ENCODE results near the gene FNDC7.

DNA sequence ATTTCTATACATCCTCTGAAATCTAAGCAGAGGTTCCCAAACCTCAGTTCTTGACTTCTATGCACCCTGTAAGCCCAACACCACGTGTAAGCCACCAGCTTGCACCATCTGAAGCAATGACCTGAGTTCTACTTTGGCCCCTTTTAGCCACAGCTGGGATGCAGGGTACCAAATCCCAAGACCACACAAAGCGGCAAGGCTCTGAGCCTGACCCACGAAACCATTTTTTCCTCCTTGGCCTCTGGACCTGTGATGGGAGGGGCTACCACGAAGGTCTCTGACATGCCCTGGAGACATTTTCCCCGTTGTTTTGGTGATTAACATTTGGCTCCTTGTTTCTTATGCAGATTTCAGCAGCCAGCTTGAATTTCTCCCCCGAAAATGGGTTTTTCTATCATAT lies 72.6 kb downstream of the FNDC7 start:
- TF ChIP-seq, protein P1, sequence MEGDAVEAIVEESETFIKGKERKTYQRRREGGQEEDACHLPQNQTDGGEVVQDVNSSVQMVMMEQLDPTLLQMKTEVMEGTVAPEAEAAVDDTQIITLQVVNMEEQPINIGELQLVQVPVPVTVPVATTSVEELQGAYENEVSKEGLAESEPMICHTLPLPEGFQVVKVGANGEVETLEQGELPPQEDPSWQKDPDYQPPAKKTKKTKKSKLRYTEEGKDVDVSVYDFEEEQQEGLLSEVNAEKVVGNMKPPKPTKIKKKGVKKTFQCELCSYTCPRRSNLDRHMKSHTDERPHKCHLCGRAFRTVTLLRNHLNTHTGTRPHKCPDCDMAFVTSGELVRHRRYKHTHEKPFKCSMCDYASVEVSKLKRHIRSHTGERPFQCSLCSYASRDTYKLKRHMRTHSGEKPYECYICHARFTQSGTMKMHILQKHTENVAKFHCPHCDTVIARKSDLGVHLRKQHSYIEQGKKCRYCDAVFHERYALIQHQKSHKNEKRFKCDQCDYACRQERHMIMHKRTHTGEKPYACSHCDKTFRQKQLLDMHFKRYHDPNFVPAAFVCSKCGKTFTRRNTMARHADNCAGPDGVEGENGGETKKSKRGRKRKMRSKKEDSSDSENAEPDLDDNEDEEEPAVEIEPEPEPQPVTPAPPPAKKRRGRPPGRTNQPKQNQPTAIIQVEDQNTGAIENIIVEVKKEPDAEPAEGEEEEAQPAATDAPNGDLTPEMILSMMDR (IDR thresholded peaks at IDR 0.05): no peak
- TF ChIP-seq POLR2A (IDR thresholded peaks at IDR 0.05) (no peak), EP300 (IDR thresholded peaks at IDR 0.05) (no peak)
